ENCODE measurements around the gene FSTL3.

- TF ChIP-seq CTCF (IDR thresholded peaks at IDR 0.05) = no peak
- TF ChIP-seq POLR2A (IDR thresholded peaks at IDR 0.05) = no peak
Measured at GRCh38 chr19:676007-676338, 219 bp upstream of the FSTL3 start.
